ENCODE results near the gene ASPRV1. TPM values are rescaled to one million over a fixed set of nuclear protein-coding genes. Genes with fewer than 3 reads are reported as not detected.

The ASPRV1 gene
- total RNA-seq, 2 experiments from 2014 or later, result 0.81 to 0.96 TPM

- ATAC-seq (ENCODE audit: poor library complexity) (peak; percentile 52), DNase-seq (no peak)
- ChIA-PET POLR2A (no interaction called here), CTCF (no interaction called here)
- Mint-ChIP-seq H3K36me3 (ENCODE audit: low read depth) (no peaks in the 10 kb centered on the region), H3K4me3 (no peak overlapping the region), H3K4me1 (ENCODE audit: low read depth) (peaks cover 16% of the 10 kb centered on the region), H3K27ac (no peak overlapping the region), H3K9me3 (no peaks in the 10 kb centered on the region), H3K27me3 (no peaks in the 10 kb centered on the region)
- no peak overlapping the region for H3K27ac ChIP-seq (ENCODE audit: low read depth in 1 of 2, low read length in 2 of 2)
- TF ChIP-seq CTCF (IDR thresholded peaks at IDR 0.05), result no peak
- intact Hi-C loops (cut with DNase I, micrococcal nuclease), result no loop called here
- H3K9me3 ChIP-seq (ENCODE audit: control insufficient read depth in 1 of 2, insufficient read depth in 1 of 2, low read length in 2 of 2), result no peaks in the 10 kb centered on the region
- H3K4me1 ChIP-seq (ENCODE audit: insufficient read depth, low read length), result peaks cover 13% of the 10 kb centered on the region
- H3K36me3 ChIP-seq (ENCODE audit: insufficient read depth, low read length), result no peaks in the 10 kb centered on the region
- no peaks in the 10 kb centered on the region for H3K27me3 ChIP-seq (ENCODE audit: control insufficient read depth in 1 of 2, insufficient read depth in 2 of 2, low read length in 2 of 2)
- H3K4me3 ChIP-seq (ENCODE audit: low read length), result no peak overlapping the region
Measured at GRCh38 chr2:69977186-69977585, 15.8 kb upstream of the ASPRV1 start.

GRCh38 chr2:69975853-69976462, 14.5 kb upstream of the ASPRV1 start:
- TF ChIP-seq CTCF (IDR thresholded peaks at IDR 0.05), result no peak
- intact Hi-C loops (cut with DNase I, micrococcal nuclease), result no loop called here
- no peaks in the 10 kb centered on the region for H3K9me3 ChIP-seq (ENCODE audit: control insufficient read depth in 1 of 2, insufficient read depth in 1 of 2, low read length in 2 of 2)
- H3K36me3 ChIP-seq (ENCODE audit: insufficient read depth, low read length), result no peaks in the 10 kb centered on the region
- no peaks in the 10 kb centered on the region for H3K36me3 Mint-ChIP-seq (ENCODE audit: low read depth)
- DNase-seq, result no peak
- no peaks in the 10 kb centered on the region for H3K27me3 ChIP-seq (ENCODE audit: control insufficient read depth in 1 of 2, insufficient read depth in 2 of 2, low read length in 2 of 2)
- H3K4me3 Mint-ChIP-seq, result no peak overlapping the region
- peaks cover 16% of the 10 kb centered on the region for H3K4me1 Mint-ChIP-seq (ENCODE audit: low read depth)
- no peak for ATAC-seq (ENCODE audit: poor library complexity)
- H3K27ac Mint-ChIP-seq, result no peak overlapping the region
- H3K4me1 ChIP-seq (ENCODE audit: insufficient read depth, low read length), result peaks cover 13% of the 10 kb centered on the region
- H3K9me3 Mint-ChIP-seq, result no peaks in the 10 kb centered on the region
- H3K27me3 Mint-ChIP-seq, result no peaks in the 10 kb centered on the region
- H3K4me3 ChIP-seq (ENCODE audit: low read length), result no peak overlapping the region
- no peak overlapping the region for H3K27ac ChIP-seq (ENCODE audit: low read depth in 1 of 2, low read length in 2 of 2)
- ChIA-PET POLR2A (interaction anchor here (0.6 to 1.2 kb wide), 2 partner anchors 8 to 148 kb away, joined by 3 read pairs; no protein-coding TSS in a partner anchor), CTCF (no interaction called here)

DNA sequence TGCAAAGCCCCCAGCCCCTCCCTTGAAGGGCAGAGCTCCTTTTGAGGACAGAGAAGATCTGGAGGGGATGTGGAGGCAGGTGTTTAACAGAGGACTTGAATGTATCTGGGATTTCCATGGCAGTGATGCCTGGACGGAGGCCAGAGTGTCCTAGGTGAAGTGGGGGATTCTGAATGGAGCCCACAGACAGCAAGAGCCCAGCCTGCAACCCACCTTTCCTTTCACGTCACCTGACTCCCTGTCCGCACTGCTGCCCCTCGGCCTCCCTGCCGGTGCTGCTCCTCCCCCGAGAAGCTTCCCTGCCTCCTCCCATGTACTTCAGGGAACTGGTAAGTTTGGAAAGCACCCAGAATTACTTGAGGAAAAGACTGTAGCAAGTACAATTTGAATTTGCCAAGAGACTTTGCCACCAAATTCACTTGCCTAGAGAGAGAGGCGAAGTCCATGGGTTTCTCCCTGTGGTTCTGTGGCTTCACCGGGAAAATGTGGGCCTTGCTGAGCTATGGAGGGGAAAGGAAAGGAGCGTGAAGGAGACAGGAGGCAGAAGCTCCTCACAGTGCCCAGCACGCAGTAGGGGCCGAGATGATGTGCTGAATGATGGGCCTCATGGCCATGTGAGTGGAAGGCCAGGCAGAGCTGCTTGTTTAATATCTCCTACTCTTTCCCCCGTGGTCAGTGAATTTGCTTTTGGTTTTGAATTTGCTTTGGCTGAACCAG, 13.9 kb upstream of the ASPRV1 start:
- H3K4me3 Mint-ChIP-seq, result no peak overlapping the region
- no peaks in the 10 kb centered on the region for H3K27me3 Mint-ChIP-seq
- H3K9me3 ChIP-seq (ENCODE audit: control insufficient read depth in 1 of 2, insufficient read depth in 1 of 2, low read length in 2 of 2), result no peaks in the 10 kb centered on the region
- peaks cover 13% of the 10 kb centered on the region for H3K4me1 ChIP-seq (ENCODE audit: insufficient read depth, low read length)
- ChIA-PET POLR2A (interaction anchor here (0.6 to 1.2 kb wide), 2 partner anchors 9 to 149 kb away, joined by 3 read pairs; no protein-coding TSS in a partner anchor), CTCF (no interaction called here)
- no peaks in the 10 kb centered on the region for H3K9me3 Mint-ChIP-seq
- no peak overlapping the region for H3K27ac Mint-ChIP-seq
- H3K36me3 Mint-ChIP-seq (ENCODE audit: low read depth), result no peaks in the 10 kb centered on the region
- H3K4me1 Mint-ChIP-seq (ENCODE audit: low read depth), result peaks cover 16% of the 10 kb centered on the region
- DNase-seq (no peak), ATAC-seq (ENCODE audit: poor library complexity) (no peak)
- intact Hi-C loops (cut with DNase I, micrococcal nuclease), result no loop called here
- H3K36me3 ChIP-seq (ENCODE audit: insufficient read depth, low read length), result no peaks in the 10 kb centered on the region
- no peak overlapping the region for H3K27ac ChIP-seq (ENCODE audit: low read depth in 1 of 2, low read length in 2 of 2)
- no peaks in the 10 kb centered on the region for H3K27me3 ChIP-seq (ENCODE audit: control insufficient read depth in 1 of 2, insufficient read depth in 2 of 2, low read length in 2 of 2)
- no peak for TF ChIP-seq CTCF (IDR thresholded peaks at IDR 0.05)
- H3K4me3 ChIP-seq (ENCODE audit: low read length), result no peak overlapping the region
